DND-41 (cell line): Measurements from ENCODE around the gene LPAR3.

Experiments
- CTCF ChIP-seq: IDR thresholded peaks from 2 replicates; pipeline ENCODE4 v1.5.1; 2012; ENCODE audit warnings: borderline replicate concordance, low read length, moderate library complexity, mild to moderate bottlenecking; ENCODE audit not compliant: poor library complexity, severe bottlenecking; ENCODE audit errors: extremely low read depth
- EZH2 ChIP-seq: IDR thresholded peaks from 3 replicates; pipeline ENCODE4 v1.6.1; 2012; ENCODE audit warnings: borderline replicate concordance, low read depth, mild to moderate bottlenecking, moderate library complexity, low read length, inconsistent platforms; ENCODE audit not compliant: severe bottlenecking

GRCh38 chr1:84855168-84855567 is 37.8 kb downstream of the LPAR3 start:
- TF ChIP-seq EZH2 = no peak
- no peak for TF ChIP-seq CTCF
